RPMI8226 (cell line): ENCODE measurements around the gene FRK.
"Not testable (repeated sequence)": the region's sequence is repeated elsewhere in the genome, so short reads cannot be mapped to it uniquely, and the experiment has no call there.

Experiments used
- DNase-seq: peaks from one replicate; pipeline ENCODE4 v3.0.0-alpha.2; 2015

Gene FRK

DNA sequence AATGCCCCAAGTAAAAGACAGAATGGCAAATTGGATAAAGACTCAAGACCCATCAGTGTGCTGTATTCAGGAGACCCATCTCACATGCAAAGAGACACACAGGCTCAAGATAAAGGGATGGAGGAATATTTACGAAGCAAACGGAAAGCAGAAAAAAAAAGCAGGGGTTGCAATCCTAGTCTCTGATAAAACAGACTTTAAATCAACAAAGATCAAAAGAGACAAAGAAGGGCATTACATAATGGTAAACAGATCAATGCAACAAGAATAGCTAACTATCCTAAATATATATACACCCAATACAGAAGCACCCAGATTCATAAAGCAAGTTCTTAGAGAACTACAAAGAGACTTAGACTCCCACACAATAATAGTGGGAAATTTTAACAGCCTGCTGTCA, 123.2 kb downstream of the FRK start:
- DNase-seq: not testable (repeated sequence)

DNA sequence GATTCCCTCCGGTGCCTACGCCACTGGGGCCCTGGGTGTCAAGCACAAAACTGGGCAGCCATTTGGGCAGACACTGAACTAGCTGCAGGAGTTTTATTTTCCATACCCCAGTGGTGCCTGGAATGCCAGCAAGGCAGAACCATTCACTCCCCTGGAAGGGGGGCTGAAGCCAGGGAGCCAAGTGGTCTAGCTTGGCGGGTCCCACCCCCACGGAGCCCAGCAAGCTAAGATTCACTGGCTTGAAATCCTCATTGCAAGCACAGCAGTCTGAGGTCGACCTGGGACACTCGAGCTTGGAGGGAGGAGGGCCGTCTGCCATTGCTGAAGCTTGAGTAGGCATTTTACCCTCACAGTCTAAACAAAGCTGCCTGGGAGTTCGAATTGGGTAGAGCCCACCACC, 125.3 kb downstream of the FRK start:
- DNase-seq: no peak

DNA sequence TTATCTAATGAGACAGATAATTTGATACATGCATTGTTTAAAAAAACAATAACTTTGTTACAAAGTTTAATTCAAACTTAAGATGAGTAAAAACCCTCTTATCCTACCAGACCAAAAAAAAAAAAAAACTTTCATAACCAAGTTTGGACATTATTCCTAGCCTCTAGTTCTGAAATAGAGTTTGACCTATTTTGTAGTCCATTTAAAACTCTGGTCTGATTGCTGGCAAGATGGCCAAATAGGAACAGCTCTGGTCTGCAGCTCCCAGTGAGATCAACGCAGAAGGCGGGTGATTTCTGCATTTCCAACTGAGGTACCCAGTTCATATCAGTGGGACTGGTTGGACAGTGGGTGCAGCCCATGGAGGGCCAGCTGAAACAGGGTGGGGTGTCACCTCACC, 125.9 kb downstream of the FRK start:
- DNase-seq: no peak

DNA sequence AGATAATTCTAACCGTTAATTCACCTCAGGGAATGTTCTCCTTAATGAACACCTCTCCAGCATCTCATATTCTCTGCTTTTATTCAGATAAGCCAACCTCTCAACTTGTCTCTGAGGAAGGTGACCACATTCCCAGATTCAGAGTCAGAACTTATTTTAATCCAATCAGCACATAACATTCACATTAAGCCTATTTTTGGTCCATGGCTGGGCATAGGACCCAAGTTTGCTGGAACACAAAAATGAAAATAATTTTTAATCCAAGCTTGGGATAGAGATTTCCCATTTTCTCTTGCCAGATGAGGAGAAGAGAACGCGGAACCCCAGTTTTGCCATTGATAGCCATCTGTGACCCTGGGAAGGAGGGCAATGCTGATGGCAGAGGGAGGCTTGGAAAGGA, 126.5 kb downstream of the FRK start:
- no peak for DNase-seq

DNA sequence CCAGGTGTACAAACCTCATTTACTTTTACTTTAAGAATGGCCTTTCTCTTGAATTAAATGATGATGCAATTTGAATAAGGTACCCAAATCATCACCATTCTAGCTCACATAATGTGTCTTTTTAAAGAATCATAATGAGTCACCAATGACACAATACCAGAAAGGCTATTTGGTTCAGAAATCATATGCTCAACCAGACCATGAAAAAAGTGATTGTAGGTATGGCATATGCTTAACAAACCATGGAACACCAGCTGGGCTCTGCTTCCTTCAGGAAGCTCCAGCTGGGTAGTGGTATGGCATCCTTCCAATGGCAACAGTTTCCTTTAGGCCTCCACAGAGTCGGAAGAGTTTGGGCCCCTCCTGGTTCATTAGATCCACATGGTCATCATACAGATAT, 128.2 kb downstream of the FRK start:
- no peak for DNase-seq

DNA sequence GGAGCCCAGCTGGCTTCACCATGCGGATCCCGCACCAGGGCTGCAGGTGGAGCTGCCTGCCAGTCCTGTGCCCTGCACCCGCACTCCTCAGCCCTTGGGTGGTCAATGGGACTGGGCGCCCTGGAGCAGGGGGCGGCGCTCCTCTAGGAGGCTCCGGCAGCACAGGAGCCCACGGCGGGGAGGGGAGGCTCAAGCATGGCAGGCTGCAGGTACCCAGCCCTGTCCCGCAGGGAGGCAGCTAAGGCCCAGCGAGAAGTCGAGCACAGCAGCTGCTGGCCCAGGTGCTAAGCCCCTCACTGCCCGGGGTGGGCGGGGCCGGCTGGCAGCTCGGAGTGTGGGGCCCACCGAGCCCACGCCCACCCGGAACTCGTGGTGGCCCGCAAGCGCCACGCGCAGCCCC, 132.7 kb downstream of the FRK start:
- not testable (repeated sequence) for DNase-seq

DNA sequence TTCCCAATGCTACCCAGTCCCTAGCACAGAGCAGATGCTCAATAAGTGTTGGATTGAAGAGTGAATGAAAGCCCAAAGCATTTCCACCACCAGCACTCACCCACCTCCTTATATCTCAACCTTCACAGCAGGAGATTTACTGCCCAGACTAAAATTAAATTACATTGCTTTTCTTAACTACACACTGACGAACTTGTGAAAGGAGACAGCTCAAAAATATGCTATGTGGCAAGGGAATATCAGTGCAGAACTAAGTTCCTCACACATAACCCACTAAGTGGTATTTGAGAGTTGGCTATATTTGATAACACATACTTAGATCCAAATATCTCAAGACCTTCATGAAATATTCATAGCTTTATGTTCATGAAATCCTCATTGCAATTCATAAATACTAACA, 137.7 kb downstream of the FRK start:
- no peak for DNase-seq

DNA sequence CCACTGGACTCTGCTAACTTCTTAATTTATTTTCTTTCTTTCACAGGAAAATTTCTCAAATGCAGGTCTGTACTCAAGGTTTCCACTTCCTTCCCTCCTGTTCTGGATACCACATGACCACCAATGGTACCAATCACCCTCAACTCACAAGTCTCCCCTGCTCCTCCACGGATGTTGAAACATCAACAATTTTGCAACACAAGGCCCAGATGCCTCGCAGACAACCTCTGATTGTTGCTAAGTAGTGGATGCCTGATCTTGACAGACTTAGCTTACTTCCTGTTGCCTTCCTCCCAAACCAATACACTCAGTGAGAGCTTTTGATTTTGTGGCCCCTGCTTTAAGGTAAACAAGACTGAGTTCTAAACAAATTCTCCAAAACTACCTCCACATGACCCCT, 146.6 kb downstream of the FRK start:
- no peak for DNase-seq

DNA sequence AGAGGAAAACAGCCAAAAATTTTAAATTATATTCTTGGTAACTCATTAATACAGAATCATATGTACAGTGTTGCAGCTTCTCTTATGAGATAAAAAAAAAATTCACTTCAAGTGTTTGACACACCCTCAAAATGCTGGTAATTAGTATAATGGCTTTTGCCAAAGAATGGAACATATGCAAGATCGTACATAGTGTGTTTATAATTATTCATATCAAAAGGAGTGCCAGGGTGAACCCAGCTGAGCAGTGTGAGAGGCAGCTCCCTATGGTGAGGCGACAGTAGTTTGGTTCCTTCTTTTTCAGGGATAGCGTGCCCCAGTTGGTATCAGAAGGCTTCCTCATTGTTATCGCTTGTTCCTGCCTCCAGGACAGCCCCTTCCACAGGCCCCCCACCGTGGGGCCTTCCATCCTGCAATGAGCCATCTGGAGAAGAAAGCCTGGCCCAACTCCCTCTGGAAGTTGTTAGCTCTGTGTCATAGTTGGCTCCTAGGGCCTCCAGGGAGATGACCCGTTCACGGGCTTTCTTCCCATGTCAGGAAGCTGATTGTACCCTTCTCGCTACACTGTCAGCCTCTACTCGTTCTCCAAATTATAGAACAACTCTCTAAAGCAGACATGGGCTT, 150.7 kb downstream of the FRK start:
- no peak for DNase-seq

DNA sequence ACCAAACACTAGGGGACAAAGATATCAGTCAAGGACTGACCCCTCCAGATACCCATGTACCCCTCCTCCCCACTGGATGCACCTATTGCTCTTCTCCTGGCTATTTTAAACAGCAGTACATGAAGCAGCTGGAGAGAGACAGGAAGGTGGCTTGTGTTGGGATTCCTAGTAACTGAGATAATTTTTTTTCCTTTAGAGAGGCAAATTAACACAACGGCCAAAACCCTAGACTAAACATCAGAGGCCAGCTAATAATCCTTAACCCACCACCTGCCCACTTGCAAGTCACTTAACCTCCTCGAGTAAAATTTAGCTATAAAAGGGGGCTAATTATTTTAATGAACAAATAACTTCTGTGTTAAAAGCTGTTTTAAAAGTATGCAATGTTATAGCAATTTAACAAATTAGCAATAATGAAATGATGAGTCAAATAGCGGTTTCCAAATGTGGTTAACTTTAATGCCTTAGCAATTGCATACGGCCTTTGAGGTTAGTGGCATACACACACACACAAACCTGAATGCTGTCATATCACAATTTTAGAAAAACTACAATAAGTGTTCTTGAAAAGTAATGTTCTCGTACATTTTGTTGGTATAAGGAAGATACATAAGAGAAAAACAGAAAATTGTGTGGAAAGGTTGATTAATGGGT, 151.7 kb downstream of the FRK start:
- no peak for DNase-seq

DNA sequence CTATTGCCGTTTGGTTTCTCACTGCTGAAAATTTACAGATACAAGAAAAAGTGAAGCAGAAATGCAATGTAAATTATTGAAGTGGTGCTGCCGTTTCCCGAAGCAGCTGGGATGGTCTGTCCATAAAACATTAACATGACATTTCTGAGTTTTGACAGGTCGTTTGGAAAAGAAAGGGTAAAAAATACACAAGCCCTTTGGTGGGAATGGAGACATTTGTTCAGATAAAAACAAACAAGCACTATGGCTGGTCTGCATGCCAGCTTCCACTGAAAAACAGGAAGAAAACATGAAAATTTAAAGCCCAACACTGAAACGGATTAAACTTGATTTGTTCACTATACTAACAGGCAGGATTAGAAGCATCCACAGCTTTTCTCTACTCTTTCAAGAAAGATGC, 155.2 kb downstream of the FRK start:
- no peak for DNase-seq

DNA sequence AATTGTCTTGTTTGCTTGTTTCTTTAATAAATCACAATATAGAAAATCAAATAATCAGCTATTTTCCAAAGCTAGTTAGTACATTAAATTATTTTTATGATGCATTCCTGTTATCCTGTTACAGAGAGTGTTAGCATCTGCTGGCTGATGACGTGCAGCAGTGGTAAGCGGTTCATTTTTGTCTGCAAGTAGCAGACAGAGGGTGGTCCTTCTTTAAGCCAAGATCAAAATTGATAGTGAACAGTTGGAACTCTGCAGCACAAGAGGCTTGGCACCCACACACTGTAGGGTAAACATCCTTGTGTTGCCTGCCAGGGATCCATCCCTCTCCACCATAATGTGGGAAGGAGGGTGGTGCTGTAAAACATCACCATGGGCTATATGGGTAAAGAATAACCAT, 158.3 kb downstream of the FRK start:
- DNase-seq: no peak

DNA sequence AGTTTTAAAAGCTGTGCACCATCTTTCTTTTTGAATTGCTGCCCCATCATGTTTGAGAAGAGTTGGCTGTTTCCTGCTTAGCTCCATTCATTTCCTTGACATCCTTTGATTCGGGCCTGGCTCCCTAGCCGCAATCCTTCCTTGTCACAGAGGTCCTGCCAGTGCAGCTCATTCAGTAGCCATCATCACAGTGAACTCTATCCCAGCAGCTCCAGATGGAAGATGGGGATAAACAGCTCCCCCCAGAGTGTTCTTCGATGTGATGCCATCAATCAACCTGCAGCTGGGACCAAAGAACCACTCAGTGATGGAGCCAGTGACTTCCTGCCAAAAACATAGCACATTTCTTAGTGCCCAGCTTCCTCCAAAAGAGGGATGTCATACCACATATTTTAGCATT, 158.8 kb downstream of the FRK start:
- no peak for DNase-seq

DNA sequence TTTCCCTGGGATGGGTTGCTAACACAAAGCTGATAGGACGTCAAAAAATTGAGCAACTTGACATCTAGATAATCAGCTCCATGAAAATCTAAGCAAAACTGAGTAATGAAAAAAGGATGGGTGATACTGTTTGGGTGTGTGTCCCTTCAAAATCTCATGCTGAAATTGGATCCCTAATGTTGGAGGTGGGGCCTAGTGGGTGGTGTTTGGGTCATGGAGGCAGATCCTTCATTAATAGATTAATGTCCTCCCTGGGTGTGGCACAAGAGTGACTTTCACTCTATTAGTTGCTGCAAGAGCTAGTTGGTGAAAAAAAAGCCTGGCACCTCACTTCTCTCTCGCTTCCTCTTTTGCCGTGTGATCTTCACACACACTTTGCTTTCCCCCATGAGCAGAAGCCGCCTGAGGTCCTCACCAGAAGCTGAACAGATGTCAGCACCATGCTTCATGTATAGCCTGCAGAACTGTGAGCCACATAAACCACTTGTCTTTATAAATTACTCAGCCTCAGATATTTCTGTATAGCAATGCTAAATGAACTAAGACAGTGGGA, 160.9 kb downstream of the FRK start:
- no peak for DNase-seq

DNA sequence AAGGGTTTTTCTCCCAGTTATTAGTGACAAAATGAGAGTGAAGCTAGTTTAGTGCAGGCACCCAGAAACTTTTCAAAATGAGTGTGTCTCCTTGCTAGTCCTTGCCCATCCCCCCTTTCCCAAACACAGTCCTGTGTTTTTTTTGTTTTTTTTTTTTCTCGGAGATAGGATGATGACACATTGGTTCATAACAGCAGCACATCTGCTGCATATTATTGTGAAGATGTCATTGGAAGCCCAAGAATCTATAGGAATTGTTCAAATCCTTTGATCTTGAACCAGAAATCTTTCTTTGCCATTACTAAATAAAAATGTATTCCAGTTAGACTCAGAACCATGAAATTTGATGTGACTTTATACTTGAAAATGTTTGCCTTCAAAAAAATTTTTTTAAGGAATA, 162.4 kb downstream of the FRK start:
- DNase-seq: no peak

DNA sequence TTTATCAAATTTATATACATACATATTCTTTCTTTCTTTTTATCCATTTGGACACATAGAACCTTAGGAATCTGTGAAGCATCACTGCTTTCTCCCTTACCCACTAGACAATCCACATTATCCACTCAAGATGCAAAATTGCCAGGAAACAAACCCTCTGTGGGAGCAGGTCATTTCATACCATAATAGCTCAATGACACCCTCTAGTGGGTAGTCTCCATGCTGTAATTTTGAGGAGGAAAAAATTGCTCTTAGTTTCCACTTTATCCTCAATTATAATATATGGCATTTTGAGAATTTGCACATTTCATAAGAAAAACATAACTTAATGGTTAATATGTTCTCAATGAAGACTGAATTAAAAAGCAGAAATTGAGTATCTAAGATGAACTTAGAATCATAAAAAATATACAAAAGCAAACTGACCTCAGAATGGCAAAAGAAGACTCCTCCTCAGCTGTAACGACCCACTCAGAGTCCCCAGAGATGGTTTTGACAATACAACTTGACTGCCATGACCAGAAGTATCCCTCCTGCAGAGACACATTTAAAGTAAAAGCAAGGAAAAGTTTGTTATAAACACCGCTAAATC, 164.1 kb downstream of the FRK start:
- DNase-seq: peak; percentile 32

DNA sequence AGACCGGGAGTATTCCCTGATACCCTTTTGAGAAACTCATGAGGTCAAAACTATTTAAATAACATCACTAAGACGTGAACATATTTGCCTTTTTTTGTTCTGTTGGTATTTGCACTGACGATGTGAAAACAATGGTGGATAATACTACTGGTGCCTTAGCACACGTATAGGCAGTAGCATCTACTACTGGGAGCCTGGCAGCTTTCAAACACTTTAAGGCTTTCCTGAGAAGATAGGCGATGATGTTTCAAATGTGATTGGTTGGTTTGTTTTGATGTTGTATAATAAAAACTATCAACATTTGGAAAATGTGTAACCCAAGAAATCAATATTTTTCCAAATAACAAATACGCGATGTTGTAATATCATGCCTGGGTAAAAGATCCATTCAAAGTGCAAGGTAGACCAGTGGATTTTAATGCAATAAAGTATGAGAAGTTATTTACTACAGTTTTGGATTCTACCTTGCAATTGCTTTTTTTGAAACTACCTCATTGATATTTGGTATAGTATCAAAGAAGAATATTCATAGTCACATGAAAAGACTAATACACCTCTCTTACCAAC, 166.2 kb downstream of the FRK start:
- DNase-seq: no peak

DNA sequence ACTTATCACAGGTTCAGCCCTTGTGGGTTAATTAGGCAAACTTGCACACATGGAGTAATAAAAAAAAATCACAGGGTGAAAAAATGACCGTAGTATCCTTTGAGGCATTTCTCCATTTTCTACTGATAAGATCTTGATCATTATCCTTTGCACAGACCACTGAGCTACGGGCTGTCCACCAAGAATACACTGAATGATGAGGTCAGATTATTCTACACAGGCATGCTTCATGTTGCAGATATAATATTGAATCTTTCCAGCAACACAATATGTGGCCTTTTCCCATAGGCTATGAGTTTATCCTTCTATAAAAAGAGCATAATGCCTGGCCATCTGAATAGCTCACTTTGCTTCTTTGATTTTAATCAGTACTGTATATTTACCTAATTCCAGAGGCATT, 168.9 kb downstream of the FRK start:
- no peak for DNase-seq

DNA sequence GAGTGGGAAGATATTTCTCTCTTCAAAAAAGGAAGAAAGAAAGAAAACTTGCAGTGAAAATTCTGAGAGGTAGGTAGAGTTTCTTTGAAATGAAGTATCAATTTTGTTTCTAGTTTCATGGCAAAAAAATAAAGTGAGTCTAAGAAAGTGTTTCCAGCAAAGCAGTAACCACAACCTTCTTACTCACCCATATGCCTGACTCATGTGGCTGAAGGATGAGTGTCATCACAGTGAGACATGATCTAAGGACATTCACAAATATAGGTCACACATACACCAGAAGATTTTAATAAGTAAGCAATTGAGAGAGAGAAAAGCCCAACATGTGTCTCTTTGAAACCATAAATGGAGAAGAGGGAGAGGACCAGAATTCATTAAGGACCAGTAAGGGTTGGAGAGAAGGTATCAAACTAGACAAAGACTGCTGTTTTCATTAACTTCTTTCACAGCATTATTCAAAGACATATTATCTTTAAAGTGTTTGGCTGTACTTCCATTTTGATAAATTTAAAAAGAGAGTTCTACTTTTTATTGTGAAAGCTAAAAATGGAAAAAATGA, 169.5 kb downstream of the FRK start:
- no peak for DNase-seq

DNA sequence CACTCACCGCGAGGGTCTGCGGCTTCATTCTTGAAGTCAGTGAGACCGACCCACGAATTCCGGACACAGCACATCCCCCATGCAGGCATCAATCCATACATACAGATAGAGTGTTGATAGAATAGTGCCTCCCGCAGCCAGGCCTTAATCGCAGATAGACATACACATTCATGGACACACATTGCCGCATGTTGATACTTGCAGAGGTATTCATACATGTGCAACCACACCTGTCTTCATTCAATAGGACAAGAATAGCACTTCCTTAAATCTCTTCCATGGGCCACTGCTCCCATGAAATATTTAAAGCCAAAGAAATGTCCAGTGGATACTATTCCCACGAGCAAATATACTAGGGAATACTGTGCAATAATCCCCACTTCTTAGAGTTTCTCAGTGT, 170.5 kb downstream of the FRK start:
- DNase-seq: no peak

DNA sequence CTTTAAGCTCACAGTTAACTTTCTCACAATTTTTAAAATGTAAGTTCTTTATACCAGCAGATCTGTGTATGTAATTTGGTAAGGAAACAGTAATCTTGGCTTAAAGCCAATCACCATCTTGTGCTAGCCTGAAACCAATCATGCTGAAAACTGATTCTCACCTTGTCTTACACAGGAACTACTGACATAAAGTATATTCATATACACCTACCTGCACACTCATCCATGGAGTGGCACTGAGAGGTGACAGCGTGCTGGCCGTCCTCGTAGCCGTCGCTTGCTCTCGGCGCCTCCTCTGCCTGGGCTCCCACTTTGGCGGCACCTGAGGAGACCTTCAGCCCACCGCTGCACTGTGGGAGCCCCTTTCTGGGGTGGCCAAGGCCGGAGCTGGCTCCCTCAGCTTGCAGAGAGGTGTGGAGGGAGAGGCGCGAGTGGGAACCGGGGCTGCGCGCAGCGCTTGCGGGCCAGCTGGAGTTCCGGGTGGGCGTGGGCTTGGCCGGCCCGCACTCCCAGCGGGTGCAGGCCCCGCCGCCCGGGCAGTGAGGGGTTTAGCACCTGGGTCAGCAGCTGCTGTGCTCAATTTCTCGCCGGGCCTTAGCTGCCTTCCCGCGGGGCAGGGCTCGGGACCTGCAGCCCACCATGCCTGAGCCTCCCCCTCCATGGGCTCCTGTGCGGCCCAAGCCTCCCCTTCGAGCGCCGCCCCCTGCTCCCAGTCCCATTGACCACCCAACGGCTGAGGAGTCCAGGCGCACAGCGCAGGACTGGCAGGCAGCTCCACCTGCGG, 171.8 kb downstream of the FRK start:
- DNase-seq: not testable (repeated sequence)

DNA sequence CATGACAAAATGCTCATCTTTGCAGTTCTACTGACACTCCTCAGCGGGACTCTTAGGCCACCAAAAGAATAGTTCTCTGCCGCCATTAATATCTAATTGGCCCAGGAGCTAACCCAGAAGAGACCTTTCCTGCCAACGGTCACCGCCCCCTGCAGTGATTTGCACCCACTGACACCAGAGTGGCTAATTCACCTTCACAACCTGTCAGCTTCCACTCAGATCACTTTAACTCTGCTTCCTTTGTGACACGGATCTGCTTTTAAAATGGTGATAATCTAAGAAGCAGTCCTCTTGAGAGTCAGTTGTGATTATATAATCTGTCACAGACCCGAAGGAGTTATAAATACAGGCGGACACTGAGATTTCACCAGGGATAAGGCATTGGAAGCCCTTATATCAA, 172.8 kb downstream of the FRK start:
- no peak for DNase-seq
